Measurements from ENCODE around the gene C1S.
A peak's percentile ranks its signal among the peaks of the same experiment; 100 is the strongest.
"Not testable (repeated sequence)": the region's sequence is repeated elsewhere in the genome, so short reads cannot be mapped to it uniquely, and the experiment has no call there.

Gene C1S

GRCh38 chr12:7060353-7060954 lies at the start of gene C1S:
Gene C1S, plus strand, starts transcription at chr12:7060718. Its CDS starts 1,195 bp downstream, at chr12:7061913.
- DNase-seq (ENCODE audit: low read depth in 2 of 2): peak; percentile 97

DNA sequence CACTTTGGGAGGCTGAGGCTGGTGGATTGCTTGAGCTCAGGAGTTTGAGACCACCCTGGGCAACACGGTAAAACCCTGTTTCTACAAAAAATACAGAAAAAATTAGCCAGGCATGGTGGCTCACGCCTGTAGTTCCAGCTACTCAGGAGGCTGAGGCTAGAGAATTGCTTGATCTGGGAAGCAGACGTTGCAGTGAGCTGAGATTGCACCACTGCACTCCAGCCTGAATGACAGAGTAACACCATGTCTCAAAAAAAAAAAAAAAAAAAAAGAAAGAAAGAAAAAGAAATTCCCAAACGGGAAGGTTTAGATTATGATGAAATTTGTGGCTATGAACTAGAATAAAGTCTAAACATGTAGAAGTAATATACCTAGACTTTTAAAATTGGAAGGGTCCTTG lies 49.1 kb upstream of the C1S start:
- not testable (repeated sequence) for DNase-seq (ENCODE audit: low read depth in 2 of 2)

DNA sequence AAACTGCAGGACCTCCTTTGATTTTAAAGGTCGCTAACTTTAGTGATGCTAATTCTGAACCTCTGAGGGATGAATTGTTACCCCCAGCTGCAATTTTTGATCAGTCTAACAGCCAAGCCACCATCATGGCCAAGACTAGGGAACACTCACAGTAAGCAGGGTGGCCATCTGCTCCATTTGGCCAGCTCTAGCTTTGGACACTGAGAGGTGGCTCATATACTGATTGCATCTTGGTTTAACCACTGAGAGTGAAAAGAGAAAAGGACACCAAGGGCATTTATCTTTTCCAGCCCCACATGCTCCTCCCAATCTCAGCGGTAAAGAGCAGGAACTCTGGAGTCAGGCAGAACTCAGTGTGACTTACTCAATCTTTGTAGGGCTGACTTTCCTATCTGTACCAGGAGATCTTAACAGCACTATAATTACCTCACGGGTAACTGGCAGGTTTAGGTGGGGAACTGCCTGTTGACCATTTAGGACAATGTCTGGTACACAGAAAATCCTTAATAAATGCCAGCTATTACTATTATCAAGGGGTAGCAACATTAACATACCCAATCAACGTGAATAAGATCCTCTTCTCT lies 48.4 kb upstream of the C1S start:
- no peak for DNase-seq (ENCODE audit: low read depth in 2 of 2)

DNA sequence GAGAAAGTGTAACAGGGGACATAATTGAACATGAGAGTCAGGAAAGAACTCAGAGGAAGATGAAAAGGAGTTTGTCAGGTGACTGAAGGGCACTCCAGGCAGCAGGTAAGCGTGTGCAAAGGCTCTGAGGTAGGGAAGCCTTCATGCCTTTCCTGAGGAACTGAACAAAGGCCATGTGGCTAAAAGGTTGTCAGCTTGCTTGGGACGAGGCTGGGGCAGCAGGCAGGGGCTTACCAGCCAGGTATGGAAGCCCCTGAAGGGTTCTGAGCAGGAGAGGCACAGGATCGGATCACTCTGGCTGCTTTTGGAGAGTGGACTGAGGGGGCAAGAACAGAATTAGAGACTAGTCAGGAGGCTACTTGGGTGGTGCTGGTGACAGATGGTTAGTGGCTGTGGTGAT lies 47.4 kb upstream of the C1S start:
- DNase-seq (ENCODE audit: low read depth in 2 of 2): no peak

GRCh38 chr12:7015555-7016370 lies 44.8 kb upstream of the C1S start:
- DNase-seq (ENCODE audit: low read depth in 2 of 2): no peak

GRCh38 chr12:7016958-7017571 lies 43.5 kb upstream of the C1S start:
- no peak for DNase-seq (ENCODE audit: low read depth in 2 of 2)

- peak in 1 of 2 experiments; percentile 14 for DNase-seq (ENCODE audit: low read depth in 2 of 2)
Measured at GRCh38 chr12:7017870-7018349, 42.6 kb upstream of the C1S start.

GRCh38 chr12:7018350-7019042 lies 42.0 kb upstream of the C1S start, which contains the start of gene LPCAT3:
Gene LPCAT3, minus strand, starts transcription at chr12:7018476. Its CDS starts 52 bp downstream, at chr12:7018424.
- peak; percentile 83 to 86 for DNase-seq (ENCODE audit: low read depth in 2 of 2)

DNA sequence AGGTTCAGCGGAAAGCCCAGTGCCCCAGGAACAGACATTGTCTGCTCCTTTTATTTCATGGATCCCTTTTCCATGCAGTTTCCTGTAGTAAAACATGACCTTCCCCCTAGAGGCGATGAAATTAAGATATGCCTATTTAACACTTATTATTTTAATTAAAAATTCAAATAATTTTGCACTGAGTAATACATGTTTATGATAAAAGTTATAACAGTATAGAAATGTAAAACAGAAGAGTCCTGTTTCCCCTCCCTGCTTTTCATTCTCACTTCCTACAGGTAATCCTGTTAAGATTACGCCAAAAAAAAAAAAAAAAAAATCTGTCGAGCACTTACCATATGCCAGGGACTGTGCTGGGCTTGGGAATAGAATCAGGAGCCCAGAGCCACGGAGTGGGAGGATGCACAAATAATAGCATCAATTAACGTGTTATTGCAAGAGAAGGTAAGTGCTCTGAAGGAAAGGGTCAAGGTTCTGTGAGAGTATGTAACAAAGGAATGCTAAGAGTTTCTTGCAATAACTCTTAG lies 41.4 kb upstream of the C1S start:
- DNase-seq (ENCODE audit: low read depth in 2 of 2): no peak

GRCh38 chr12:7021956-7022355 lies 38.6 kb upstream of the C1S start:
- no peak for DNase-seq (ENCODE audit: low read depth in 2 of 2)

GRCh38 chr12:7023114-7023513 lies 37.4 kb upstream of the C1S start:
- no peak for DNase-seq (ENCODE audit: low read depth in 2 of 2)

DNA sequence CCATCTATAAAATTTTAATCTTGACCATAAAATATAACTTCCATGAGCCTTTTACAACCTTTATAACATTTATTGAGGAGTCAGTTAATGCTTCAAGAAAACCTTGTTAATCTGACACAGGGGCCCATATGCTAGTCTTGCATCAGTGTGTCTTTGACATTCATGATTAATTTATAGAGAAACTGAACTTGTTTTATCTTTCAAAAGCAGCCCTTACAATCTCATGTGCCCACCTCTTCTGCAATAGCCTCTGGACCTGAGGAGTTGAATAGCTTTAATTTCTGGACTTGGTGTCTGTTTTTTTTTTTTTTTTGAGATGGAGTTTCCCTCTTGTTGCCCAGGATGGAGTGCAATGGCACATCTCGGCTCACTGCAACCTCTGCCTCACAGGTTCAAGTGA lies 33.7 kb upstream of the C1S start:
- DNase-seq (ENCODE audit: low read depth in 2 of 2): no peak

- no peak for DNase-seq (ENCODE audit: low read depth in 2 of 2)
Measured at GRCh38 chr12:7031306-7031705, 29.2 kb upstream of the C1S start.

DNA sequence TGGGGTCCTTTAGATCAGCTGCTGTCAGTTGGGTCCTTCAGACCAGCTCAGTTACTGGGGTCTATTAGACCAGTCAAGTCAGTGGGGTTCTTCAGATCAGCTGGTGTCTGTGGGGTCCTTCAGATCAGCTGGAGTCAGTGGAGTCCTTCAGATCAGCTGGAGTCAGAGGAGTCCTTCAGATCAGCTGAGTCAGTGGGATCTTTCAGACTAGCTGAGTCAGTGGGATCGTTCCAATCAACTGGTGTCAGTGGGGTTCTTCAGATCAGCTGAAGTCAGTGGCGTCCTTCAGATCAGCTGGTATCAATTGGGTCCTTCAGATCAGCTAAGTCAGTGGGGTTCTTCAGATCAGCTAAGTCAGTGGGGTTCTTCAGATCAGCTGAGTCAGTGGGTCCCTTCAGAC lies 27.5 kb upstream of the C1S start:
- no peak for DNase-seq (ENCODE audit: low read depth in 2 of 2)

GRCh38 chr12:7034464-7034863 lies 26.1 kb upstream of the C1S start:
- DNase-seq (ENCODE audit: low read depth in 2 of 2): no peak

- DNase-seq (ENCODE audit: low read depth in 2 of 2): no peak
Measured at GRCh38 chr12:7035463-7035862, 25.1 kb upstream of the C1S start.

GRCh38 chr12:7037411-7037810 lies 23.1 kb upstream of the C1S start:
- DNase-seq (ENCODE audit: low read depth in 2 of 2): not testable (repeated sequence)

- DNase-seq (ENCODE audit: low read depth in 2 of 2): no peak
Measured at GRCh38 chr12:7038591-7038990, 21.9 kb upstream of the C1S start.

GRCh38 chr12:7039403-7039802 lies 21.1 kb upstream of the C1S start:
- no peak for DNase-seq (ENCODE audit: low read depth in 2 of 2)

DNA sequence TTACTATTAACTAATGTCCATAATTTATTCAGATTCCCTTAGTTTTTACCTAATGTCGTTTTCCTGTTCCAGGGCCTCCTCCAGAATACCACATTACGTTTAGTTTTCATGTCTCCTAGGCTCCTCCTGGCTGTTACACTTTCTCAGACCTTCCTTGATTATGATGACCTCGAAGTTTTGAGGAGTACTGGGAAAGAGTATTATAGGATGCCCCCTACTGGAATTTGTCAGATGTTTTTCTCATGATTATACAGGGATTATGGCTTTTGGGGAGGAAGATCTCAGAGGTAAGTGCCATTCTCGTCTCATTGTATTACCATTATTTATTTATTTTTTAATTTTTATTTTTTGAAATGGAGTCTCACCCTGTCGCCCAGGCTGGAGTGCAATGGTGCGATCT lies 17.7 kb upstream of the C1S start:
- peak in 1 of 2 experiments; percentile 15 for DNase-seq (ENCODE audit: low read depth in 2 of 2)

- no peak for DNase-seq (ENCODE audit: low read depth in 2 of 2)
Measured at GRCh38 chr12:7045913-7046312, 14.6 kb upstream of the C1S start.

Measured in fibroblast of skin of left quadriceps (primary cell).